ENCODE data around the gene HPCAL1. TPM values are rescaled to one million over a fixed set of nuclear protein-coding genes. Genes with fewer than 3 reads are reported as not detected.

Gene HPCAL1
- total and polyA plus RNA-seq, 4 donors: 122 to 147 (median 136) TPM

DNA sequence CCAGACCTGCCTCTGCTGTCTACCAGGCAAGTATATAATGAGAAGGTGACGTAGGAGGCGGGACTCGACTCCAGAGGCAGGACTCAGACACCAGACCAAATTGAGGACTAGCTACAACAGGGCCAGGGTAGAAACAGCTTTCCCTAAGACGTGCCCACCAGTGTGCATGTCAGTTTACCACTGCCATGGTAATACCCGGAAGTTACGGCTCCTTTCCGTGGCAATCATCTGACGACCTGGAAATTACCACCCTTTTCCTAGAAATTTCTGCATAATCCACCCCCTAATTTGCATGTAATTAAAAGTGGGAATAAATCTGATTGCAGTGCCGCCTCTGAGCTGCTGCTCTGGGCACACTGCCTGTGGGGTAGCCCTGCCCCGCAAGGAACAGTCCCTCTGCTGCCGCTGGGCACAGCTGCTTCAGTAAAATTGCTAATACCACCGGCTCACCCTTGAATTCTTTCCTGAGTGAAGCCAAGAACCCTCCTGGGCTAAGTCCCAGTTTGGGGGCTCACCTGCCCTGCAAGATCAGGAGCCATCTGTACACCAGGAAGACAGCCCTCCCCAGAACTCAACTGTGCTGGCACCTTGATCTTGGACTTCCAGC, 86.4 kb downstream of the HPCAL1 start:
- Histone ChIP-seq H3K4me3 (no peak overlapping the region), H3K9ac (ENCODE audit: insufficient read depth in 1 of 2, low read length in 2 of 2) (no peak overlapping the region), H3K27me3 (ENCODE audit: control insufficient read depth in 3 of 3, insufficient read depth in 3 of 3, low read length in 2 of 3) (no peaks in the 10 kb centered on the region), H3K27ac (ENCODE audit: low read depth in 1 of 2, low read length in 1 of 2) (peak overlapping the region in 1 of 2 donors; percentile 81), H3K36me3 (ENCODE audit: control insufficient read depth in 4 of 4, insufficient read depth in 4 of 4, low read length in 4 of 4) (no peaks in the 10 kb centered on the region), H3K4me1 (ENCODE audit: control insufficient read depth in 5 of 5, insufficient read depth in 5 of 5, low read length in 5 of 5) (peaks cover 2 to 70% (median 6%) of the 10 kb centered on the region in 5 donors), H3K9me3 (ENCODE audit: control insufficient read depth in 4 of 4, insufficient read depth in 3 of 4, low read length in 3 of 4) (no peaks in the 10 kb centered on the region)
- no peak for ATAC-seq (ENCODE audit: insufficient read depth, low FRiP score)
- TF ChIP-seq, protein P1, sequence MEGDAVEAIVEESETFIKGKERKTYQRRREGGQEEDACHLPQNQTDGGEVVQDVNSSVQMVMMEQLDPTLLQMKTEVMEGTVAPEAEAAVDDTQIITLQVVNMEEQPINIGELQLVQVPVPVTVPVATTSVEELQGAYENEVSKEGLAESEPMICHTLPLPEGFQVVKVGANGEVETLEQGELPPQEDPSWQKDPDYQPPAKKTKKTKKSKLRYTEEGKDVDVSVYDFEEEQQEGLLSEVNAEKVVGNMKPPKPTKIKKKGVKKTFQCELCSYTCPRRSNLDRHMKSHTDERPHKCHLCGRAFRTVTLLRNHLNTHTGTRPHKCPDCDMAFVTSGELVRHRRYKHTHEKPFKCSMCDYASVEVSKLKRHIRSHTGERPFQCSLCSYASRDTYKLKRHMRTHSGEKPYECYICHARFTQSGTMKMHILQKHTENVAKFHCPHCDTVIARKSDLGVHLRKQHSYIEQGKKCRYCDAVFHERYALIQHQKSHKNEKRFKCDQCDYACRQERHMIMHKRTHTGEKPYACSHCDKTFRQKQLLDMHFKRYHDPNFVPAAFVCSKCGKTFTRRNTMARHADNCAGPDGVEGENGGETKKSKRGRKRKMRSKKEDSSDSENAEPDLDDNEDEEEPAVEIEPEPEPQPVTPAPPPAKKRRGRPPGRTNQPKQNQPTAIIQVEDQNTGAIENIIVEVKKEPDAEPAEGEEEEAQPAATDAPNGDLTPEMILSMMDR (IDR thresholded peaks at IDR 0.05; ENCODE audit: control extremely low read depth, extremely low read depth): no peak
- WGBS, 2 donors: 86% methylated on average over 12 of the region's 12 CpGs
- DNase-seq: no peak

DNA sequence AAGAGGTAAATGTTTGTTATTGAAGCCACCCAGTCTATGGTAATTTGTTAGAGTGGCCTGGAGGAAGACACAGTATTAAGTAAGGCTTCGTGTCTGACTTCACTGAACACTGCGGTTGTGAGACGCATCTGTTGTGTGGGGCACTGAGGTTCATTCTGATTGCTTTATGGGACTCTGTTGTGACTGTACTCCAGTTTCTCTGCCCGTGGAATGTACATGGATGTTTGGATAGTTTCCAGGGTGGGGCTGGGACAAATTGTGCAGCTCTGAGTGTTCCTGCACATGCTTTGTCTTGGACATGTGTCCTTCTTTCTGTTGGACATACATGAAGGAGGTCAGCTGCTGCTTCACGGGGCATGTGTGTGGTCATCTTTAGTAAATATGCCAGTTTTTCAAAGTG, 86.9 kb downstream of the HPCAL1 start:
- TF ChIP-seq, protein P1 (IDR thresholded peaks at IDR 0.05; ENCODE audit: control extremely low read depth, extremely low read depth): no peak
- peaks cover 2 to 70% (median 6%) of the 10 kb centered on the region in 5 donors for H3K4me1 ChIP-seq (ENCODE audit: control insufficient read depth in 5 of 5, insufficient read depth in 5 of 5, low read length in 5 of 5)
- H3K4me3 ChIP-seq: no peak overlapping the region
- no peaks in the 10 kb centered on the region for H3K9me3 ChIP-seq (ENCODE audit: control insufficient read depth in 4 of 4, insufficient read depth in 3 of 4, low read length in 3 of 4)
- WGBS, 2 donors: 68% methylated on average over 5 of the region's 5 CpGs
- H3K27me3 ChIP-seq (ENCODE audit: control insufficient read depth in 3 of 3, insufficient read depth in 3 of 3, low read length in 2 of 3): no peaks in the 10 kb centered on the region
- no peak for ATAC-seq (ENCODE audit: insufficient read depth, low FRiP score)
- no peaks in the 10 kb centered on the region for H3K36me3 ChIP-seq (ENCODE audit: control insufficient read depth in 4 of 4, insufficient read depth in 4 of 4, low read length in 4 of 4)
- H3K9ac ChIP-seq (ENCODE audit: insufficient read depth in 1 of 2, low read length in 2 of 2): no peak overlapping the region
- H3K27ac ChIP-seq (ENCODE audit: low read depth in 1 of 2, low read length in 1 of 2): peak overlapping the region in 1 of 2 donors; percentile 81
- no peak for DNase-seq

DNA sequence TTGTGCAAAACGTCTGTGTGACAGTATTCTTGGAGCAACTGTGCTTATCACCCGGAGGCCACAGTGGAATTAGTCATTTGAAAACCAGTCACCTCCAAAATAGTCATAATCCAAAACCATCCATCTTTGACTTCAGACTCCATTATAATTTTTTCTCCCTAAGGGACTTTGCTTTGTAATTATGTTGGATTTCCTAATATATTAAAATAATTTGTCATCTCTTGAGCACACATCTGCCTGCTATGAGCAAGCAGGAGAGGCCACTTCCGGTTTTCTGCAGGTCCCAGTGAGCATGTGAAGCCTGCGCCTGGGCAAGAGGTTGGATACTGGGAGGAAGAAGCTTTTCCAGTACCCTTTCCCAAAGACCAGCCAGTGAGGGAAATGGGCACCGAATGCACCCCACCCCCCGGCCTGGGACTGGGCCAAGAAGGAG, 87.7 kb downstream of the HPCAL1 start:
- WGBS, 2 donors: 51 to 59% methylated on average over 6 of the region's 6 CpGs
- TF ChIP-seq, protein P1 (IDR thresholded peaks at IDR 0.05; ENCODE audit: control extremely low read depth, extremely low read depth): no peak
- H3K9me3 ChIP-seq (ENCODE audit: control insufficient read depth in 4 of 4, insufficient read depth in 3 of 4, low read length in 3 of 4): no peaks in the 10 kb centered on the region
- no peak for DNase-seq
- H3K4me3 ChIP-seq: no peak overlapping the region
- H3K36me3 ChIP-seq (ENCODE audit: control insufficient read depth in 4 of 4, insufficient read depth in 4 of 4, low read length in 4 of 4): no peaks in the 10 kb centered on the region
- no peaks in the 10 kb centered on the region for H3K27me3 ChIP-seq (ENCODE audit: control insufficient read depth in 3 of 3, insufficient read depth in 3 of 3, low read length in 2 of 3)
- H3K9ac ChIP-seq (ENCODE audit: insufficient read depth in 1 of 2, low read length in 2 of 2): no peak overlapping the region
- peaks cover 2 to 65% (median 6%) of the 10 kb centered on the region in 5 donors for H3K4me1 ChIP-seq (ENCODE audit: control insufficient read depth in 5 of 5, insufficient read depth in 5 of 5, low read length in 5 of 5)
- peak overlapping the region in 1 of 2 donors; percentile 55 for H3K27ac ChIP-seq (ENCODE audit: low read depth in 1 of 2, low read length in 1 of 2)
- ATAC-seq (ENCODE audit: insufficient read depth, low FRiP score): no peak

DNA sequence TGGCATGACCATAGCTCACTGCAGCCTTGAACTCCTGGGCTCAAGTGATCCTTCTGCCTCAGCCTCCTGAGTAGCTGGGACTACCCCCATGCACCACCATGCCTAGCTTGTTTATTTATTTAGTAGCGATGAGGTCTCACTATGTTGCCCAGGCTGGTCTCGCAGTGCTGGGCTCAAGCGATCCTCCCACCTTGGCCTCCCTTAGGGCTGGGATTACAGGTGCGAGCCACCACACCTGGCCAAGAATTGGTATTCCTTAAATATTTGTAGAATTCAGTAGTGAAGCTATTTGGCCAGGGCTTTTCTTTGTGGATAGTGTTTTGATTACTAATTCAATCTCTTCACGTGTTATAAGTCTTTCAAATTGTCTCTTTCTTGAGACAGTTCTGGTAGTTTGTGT, 89.4 kb downstream of the HPCAL1 start:
- H3K36me3 ChIP-seq (ENCODE audit: control insufficient read depth in 4 of 4, insufficient read depth in 4 of 4, low read length in 4 of 4): no peaks in the 10 kb centered on the region
- H3K4me1 ChIP-seq (ENCODE audit: control insufficient read depth in 5 of 5, insufficient read depth in 5 of 5, low read length in 5 of 5): peaks cover 0 to 60% (median 4%) of the 10 kb centered on the region in 5 donors
- no peak for ATAC-seq (ENCODE audit: insufficient read depth, low FRiP score)
- H3K4me3 ChIP-seq: no peak overlapping the region
- H3K9ac ChIP-seq (ENCODE audit: insufficient read depth in 1 of 2, low read length in 2 of 2): no peak overlapping the region
- WGBS, 2 donors: 88 to 94% methylated on average over 5 of the region's 5 CpGs
- TF ChIP-seq, protein P1 (IDR thresholded peaks at IDR 0.05; ENCODE audit: control extremely low read depth, extremely low read depth): no peak
- no peaks in the 10 kb centered on the region for H3K9me3 ChIP-seq (ENCODE audit: control insufficient read depth in 4 of 4, insufficient read depth in 3 of 4, low read length in 3 of 4)
- H3K27ac ChIP-seq (ENCODE audit: low read depth in 1 of 2, low read length in 1 of 2): no peak overlapping the region
- no peak for DNase-seq
- no peaks in the 10 kb centered on the region for H3K27me3 ChIP-seq (ENCODE audit: control insufficient read depth in 3 of 3, insufficient read depth in 3 of 3, low read length in 2 of 3)
